ENCODE measurements around the gene ARHGAP31.
"Not testable (repeated sequence)": the region's sequence is repeated elsewhere in the genome, so short reads cannot be mapped to it uniquely, and the experiment has no call there.

GRCh38 chr3:119337407-119337806, 43.2 kb downstream of the ARHGAP31 start:
- not testable (repeated sequence) for TF ChIP-seq JUND (IDR thresholded peaks at IDR 0.05; ENCODE audit: low read length); EP300 (IDR thresholded peaks at IDR 0.05; ENCODE audit: borderline replicate concordance in 1 of 2, low read depth in 2 of 2, low read length in 2 of 2); CTCF (IDR thresholded peaks at IDR 0.05; ENCODE audit: control extremely low read depth in 1 of 3, insufficient read depth in 1 of 3, low read depth in 1 of 3, low read length in 3 of 3); MAX (IDR thresholded peaks at IDR 0.05); BCL11A (IDR thresholded peaks at IDR 0.05; ENCODE audit: low read depth in 2 of 2, low read length in 2 of 2); YY1 (IDR thresholded peaks at IDR 0.05; ENCODE audit: low read depth, low read length); SIN3A (conservative IDR thresholded peaks at IDR 0.05 in 1 of 2, IDR thresholded peaks at IDR 0.05 in 1 of 2; ENCODE audit: low read depth in 1 of 2, low read length in 2 of 2); RAD21 (IDR thresholded peaks at IDR 0.05 in 1 of 2, conservative IDR thresholded peaks at IDR 0.05 in 1 of 2; ENCODE audit: low read depth in 2 of 2, low read length in 2 of 2)

Measured in H1 (cell line).